ENCODE data around the gene VPS18.

Gene VPS18

DNA sequence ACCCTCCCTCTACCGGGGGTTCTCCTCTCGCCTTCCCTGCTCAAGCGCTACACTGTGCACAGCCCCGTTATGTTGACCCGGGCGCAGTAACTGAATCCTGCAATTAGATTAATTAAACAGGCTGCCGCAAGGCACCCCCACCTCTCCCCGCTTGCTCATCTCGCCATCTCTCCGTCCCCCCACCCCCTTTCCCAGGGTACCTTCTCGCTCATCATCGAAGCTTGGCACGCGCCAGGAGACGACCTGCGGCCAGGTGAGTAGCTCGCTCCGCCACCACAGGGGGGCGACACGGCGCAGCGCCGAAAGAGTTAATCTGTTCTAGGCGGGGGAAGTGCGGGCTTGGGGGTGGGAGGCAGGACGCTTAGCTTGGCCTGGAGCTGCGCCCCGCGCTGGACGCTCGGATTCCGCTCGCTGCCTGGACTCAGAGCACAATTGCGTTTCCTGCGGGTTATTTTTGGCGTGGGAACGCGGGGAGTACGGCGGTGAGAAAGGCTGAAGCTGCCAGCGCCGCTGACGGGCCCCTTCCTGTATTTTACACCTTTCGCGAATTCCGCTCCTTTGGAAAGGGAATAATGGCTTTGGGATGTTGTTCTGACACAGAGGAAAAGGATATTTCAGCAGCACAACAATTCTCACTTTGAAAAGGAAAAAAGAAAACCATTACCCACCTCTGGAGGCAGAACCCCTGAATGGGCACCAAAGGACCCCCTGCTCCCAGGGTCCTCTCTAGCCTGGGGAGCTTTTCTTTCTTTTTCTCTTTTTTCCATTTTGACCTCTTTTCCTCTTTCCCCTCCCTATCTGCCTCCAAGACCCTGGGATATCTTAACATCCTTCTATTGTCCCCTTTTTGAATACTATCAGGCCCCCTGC, 36.4 kb downstream of the VPS18 start:
- Histone ChIP-seq H3K9me2 (replicated peaks; ENCODE audit: control insufficient read depth, low read length) (no peaks in the 10 kb centered on the region), H3K27me3 (ENCODE audit: control insufficient read depth, low read length) (peaks cover 62% of the 10 kb centered on the region), H3K27ac (ENCODE audit: low read depth, low read length) (no peak overlapping the region), H3K9me3 (ENCODE audit: control insufficient read depth, insufficient read depth, low read length) (no peaks in the 10 kb centered on the region), H3K4me3 (ENCODE audit: low read length) (peak overlapping the region; percentile 61), H3K4me1 (ENCODE audit: control insufficient read depth, low read length) (peaks cover 56% of the 10 kb centered on the region), H4K20me1 (ENCODE audit: control insufficient read depth, insufficient read depth, low read depth, low read length) (no peaks in the 10 kb centered on the region; the same call in 1 of the 2 replicates), H3K79me2 (ENCODE audit: control insufficient read depth, low read length) (no peaks in the 10 kb centered on the region), H3K4me2 (ENCODE audit: low read length) (peak overlapping the region; percentile 74), H3F3A (ENCODE audit: control insufficient read depth, insufficient read depth) (no peaks in the 10 kb centered on the region), H3K36me3 (ENCODE audit: control insufficient read depth, low read length) (no peaks in the 10 kb centered on the region)
- TF ChIP-seq, protein P1, sequence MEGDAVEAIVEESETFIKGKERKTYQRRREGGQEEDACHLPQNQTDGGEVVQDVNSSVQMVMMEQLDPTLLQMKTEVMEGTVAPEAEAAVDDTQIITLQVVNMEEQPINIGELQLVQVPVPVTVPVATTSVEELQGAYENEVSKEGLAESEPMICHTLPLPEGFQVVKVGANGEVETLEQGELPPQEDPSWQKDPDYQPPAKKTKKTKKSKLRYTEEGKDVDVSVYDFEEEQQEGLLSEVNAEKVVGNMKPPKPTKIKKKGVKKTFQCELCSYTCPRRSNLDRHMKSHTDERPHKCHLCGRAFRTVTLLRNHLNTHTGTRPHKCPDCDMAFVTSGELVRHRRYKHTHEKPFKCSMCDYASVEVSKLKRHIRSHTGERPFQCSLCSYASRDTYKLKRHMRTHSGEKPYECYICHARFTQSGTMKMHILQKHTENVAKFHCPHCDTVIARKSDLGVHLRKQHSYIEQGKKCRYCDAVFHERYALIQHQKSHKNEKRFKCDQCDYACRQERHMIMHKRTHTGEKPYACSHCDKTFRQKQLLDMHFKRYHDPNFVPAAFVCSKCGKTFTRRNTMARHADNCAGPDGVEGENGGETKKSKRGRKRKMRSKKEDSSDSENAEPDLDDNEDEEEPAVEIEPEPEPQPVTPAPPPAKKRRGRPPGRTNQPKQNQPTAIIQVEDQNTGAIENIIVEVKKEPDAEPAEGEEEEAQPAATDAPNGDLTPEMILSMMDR (IDR thresholded peaks at IDR 0.05; ENCODE audit: low read depth, low read length, poor library complexity, severe bottlenecking), result peak; percentile 96
- TF ChIP-seq EZH2phosphoT487 (IDR thresholded peaks at IDR 0.05; ENCODE audit: borderline replicate concordance, low read length), result peak; percentile 71; the same call in 1 of the 2 replicates

DNA sequence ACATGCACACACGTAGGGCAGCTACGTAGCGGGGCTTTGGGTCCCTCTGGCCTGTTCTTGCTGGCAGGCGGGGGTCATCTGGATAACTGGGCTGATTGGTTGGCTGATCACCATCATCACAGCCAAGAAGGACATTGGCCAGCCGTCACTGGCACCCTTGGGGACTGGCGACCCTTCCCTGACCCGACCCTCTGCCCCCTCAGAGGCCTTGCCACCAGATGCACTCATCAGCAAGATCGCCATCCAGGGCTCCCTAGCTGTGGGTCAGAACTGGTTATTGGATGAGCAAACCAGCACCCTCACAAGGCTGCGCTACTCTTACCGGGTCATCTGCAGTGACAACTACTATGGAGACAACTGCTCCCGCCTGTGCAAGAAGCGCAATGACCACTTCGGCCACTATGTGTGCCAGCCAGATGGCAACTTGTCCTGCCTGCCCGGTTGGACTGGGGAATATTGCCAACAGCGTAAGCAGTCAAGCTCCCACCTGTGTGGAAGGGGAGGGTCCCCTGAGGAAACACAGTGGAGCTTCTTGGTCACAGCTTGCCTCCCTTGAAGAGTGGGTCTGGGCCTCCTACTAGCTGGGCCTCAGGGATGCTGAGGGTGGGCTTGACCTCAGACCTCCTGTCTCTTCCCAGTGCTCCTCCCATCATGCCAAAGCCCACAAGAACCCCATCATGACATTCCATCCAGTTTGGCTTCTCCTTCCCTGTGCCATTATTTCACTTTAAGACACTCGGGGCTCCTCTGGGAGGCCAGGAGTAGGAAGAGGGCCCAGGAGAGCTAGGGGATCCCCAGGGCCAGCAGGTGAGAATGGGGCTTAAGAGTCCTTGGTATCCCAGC, 37.3 kb downstream of the VPS18 start:
- Histone ChIP-seq H3K27me3 (ENCODE audit: control insufficient read depth, low read length) (peaks cover 54% of the 10 kb centered on the region), H3K9me3 (ENCODE audit: control insufficient read depth, insufficient read depth, low read length) (no peaks in the 10 kb centered on the region), H3K4me3 (ENCODE audit: low read length) (no peak overlapping the region), H3K4me1 (ENCODE audit: control insufficient read depth, low read length) (peaks cover 48% of the 10 kb centered on the region), H4K20me1 (ENCODE audit: control insufficient read depth, insufficient read depth, low read depth, low read length) (no peaks in the 10 kb centered on the region; the same call in 1 of the 2 replicates), H3K27ac (ENCODE audit: low read depth, low read length) (no peak overlapping the region), H3F3A (ENCODE audit: control insufficient read depth, insufficient read depth) (no peaks in the 10 kb centered on the region), H3K79me2 (ENCODE audit: control insufficient read depth, low read length) (no peaks in the 10 kb centered on the region), H3K36me3 (ENCODE audit: control insufficient read depth, low read length) (no peaks in the 10 kb centered on the region), H3K9me2 (replicated peaks; ENCODE audit: control insufficient read depth, low read length) (no peaks in the 10 kb centered on the region), H3K4me2 (ENCODE audit: low read length) (no peak overlapping the region)
- TF ChIP-seq, protein P1 (IDR thresholded peaks at IDR 0.05; ENCODE audit: low read depth, low read length, poor library complexity, severe bottlenecking), result no peak
- TF ChIP-seq EZH2phosphoT487 (IDR thresholded peaks at IDR 0.05; ENCODE audit: borderline replicate concordance, low read length), result no peak

- H3K27me3 ChIP-seq (ENCODE audit: control insufficient read depth, low read length), result peaks cover 47% of the 10 kb centered on the region
- no peak overlapping the region for H3K4me2 ChIP-seq (ENCODE audit: low read length)
Measured at GRCh38 chr15:40932156-40932555, 37.9 kb downstream of the VPS18 start.

More at GRCh38 chr15:40932156-40932555, 37.9 kb downstream of the VPS18 start:
- H3K27ac ChIP-seq (ENCODE audit: low read depth, low read length), result no peak overlapping the region
- H3K9me2 ChIP-seq (replicated peaks; ENCODE audit: control insufficient read depth, low read length), result no peaks in the 10 kb centered on the region
- peaks cover 50% of the 10 kb centered on the region for H3K4me1 ChIP-seq (ENCODE audit: control insufficient read depth, low read length)
- no peaks in the 10 kb centered on the region for H3K9me3 ChIP-seq (ENCODE audit: control insufficient read depth, insufficient read depth, low read length)
- H4K20me1 ChIP-seq (ENCODE audit: control insufficient read depth, insufficient read depth, low read depth, low read length), result no peaks in the 10 kb centered on the region
- no peaks in the 10 kb centered on the region for H3F3A ChIP-seq (ENCODE audit: control insufficient read depth, insufficient read depth)
- H3K79me2 ChIP-seq (ENCODE audit: control insufficient read depth, low read length), result no peaks in the 10 kb centered on the region
- H3K4me3 ChIP-seq (ENCODE audit: low read length), result no peak overlapping the region
- H3K36me3 ChIP-seq (ENCODE audit: control insufficient read depth, low read length), result no peaks in the 10 kb centered on the region
- no peak for TF ChIP-seq EZH2phosphoT487 (IDR thresholded peaks at IDR 0.05; ENCODE audit: borderline replicate concordance, low read length)
- TF ChIP-seq, protein P1 (IDR thresholded peaks at IDR 0.05; ENCODE audit: low read depth, low read length, poor library complexity, severe bottlenecking), result no peak

All from DOHH2 (cell line).